HEK293 (cell line): ENCODE measurements around the gene HSD17B12.

Experiments used
- ATF2 ChIP-seq: fragments of 450-650 bp; formaldehyde crosslinking; IDR thresholded peaks from 2 replicates; pipeline ENCODE4 v1.5.1; 2016; ENCODE audit warnings: missing biosample characterization, missing genetic modification characterization, low read depth
- CTCF ChIP-seq: fragments of 450-650 bp; formaldehyde crosslinking; IDR thresholded peaks from 2 replicates; pipeline ENCODE4 v1.5.1; 2016; ENCODE audit warnings: missing biosample characterization, missing genetic modification characterization
- RBAK ChIP-seq: fragments of 450-650 bp; formaldehyde crosslinking; IDR thresholded peaks from 2 replicates; pipeline ENCODE4 v1.5.1; 2016; ENCODE audit warnings: missing biosample characterization, missing genetic modification characterization
- TCF7L2 ChIP-seq: IDR thresholded peaks from 2 replicates; pipeline ENCODE4 v1.6.1; 2011; ENCODE audit warnings: low read depth, mild to moderate bottlenecking, inconsistent platforms, low read length, moderate library complexity, borderline replicate concordance
- YY1 ChIP-seq: fragments of 450-650 bp; formaldehyde crosslinking; IDR thresholded peaks from 2 replicates; pipeline ENCODE4 v1.5.1; 2018; ENCODE audit warnings: missing biosample characterization, missing genetic modification characterization
- ZNF19 ChIP-seq: fragments of 450-650 bp; formaldehyde crosslinking; IDR thresholded peaks from 2 replicates; pipeline ENCODE4; 2016; ENCODE audit warnings: missing biosample characterization, missing genetic modification characterization, low read depth
- ZNF48 ChIP-seq: fragments of 450-650 bp; formaldehyde crosslinking; IDR thresholded peaks from 2 replicates; pipeline ENCODE4 v1.5.1; 2016; ENCODE audit warnings: missing biosample characterization, missing genetic modification characterization

- no peak for TF ChIP-seq CTCF (tag by site-specific recombination)
- TF ChIP-seq YY1 (tag by site-specific recombination), result no peak
- TF ChIP-seq ATF2 (tag by site-specific recombination), result no peak
- no peak for TF ChIP-seq ZNF48 (tag by site-specific recombination)
- no peak for TF ChIP-seq RBAK
- no peak for TF ChIP-seq TCF7L2
- TF ChIP-seq ZNF19 (tag by site-specific recombination), result no peak
Observed at GRCh38 chr11:43802509-43802908, 122.0 kb downstream of the HSD17B12 start.
